Keratinocyte (primary cell): ENCODE data around the gene RASAL2.

Source experiments
- EZH2 ChIP-seq: IDR thresholded peaks from one replicate; pipeline ENCODE4 v1.6.1; 2012; ENCODE audit warnings: inconsistent platforms, mild to moderate bottlenecking, low read length, moderate library complexity
- TF ChIP-seq, protein P1 (sequence below), 3 experiments: IDR thresholded peaks in 1 of 3; conservative IDR thresholded peaks in 1 of 3; optimal IDR thresholded peaks in 1 of 3; 2 replicates in 2 of 3; 3 replicates in 1 of 3; pipeline versions ENCODE3 to v1.5.1; 2011; ENCODE audit warnings: low read length in 3 of 3, mild to moderate bottlenecking in 3 of 3, moderate library complexity in 2 of 3, control low read depth in 1 of 3, inconsistent platforms in 1 of 3; ENCODE audit not compliant: insufficient read depth in 2 of 3; ENCODE audit errors: extremely low read depth in 1 of 3

DNA sequence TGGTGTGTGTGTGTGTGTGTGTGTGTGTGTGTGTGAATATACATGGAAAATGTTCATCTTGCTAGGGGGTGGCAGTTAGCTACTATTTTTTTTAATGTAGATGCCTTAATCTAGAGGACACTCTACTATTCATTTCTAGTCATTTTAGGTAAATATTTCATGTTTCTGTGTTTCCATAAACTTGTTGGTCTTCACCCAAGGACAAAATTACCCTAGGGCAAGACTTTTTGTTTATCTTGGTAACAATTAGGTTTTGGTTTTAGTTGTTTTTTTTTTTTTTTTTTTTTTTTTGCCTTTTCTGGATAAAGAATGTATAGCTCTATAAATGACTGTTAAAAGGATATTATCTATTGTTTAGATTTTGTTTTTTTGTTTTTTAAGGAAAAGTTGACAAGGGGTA, 370.7 kb downstream of the RASAL2 start:
- TF ChIP-seq, protein P1, sequence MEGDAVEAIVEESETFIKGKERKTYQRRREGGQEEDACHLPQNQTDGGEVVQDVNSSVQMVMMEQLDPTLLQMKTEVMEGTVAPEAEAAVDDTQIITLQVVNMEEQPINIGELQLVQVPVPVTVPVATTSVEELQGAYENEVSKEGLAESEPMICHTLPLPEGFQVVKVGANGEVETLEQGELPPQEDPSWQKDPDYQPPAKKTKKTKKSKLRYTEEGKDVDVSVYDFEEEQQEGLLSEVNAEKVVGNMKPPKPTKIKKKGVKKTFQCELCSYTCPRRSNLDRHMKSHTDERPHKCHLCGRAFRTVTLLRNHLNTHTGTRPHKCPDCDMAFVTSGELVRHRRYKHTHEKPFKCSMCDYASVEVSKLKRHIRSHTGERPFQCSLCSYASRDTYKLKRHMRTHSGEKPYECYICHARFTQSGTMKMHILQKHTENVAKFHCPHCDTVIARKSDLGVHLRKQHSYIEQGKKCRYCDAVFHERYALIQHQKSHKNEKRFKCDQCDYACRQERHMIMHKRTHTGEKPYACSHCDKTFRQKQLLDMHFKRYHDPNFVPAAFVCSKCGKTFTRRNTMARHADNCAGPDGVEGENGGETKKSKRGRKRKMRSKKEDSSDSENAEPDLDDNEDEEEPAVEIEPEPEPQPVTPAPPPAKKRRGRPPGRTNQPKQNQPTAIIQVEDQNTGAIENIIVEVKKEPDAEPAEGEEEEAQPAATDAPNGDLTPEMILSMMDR (optimal IDR thresholded peaks at IDR 0.05 in 1 of 3, IDR thresholded peaks at IDR 0.05 in 1 of 3, conservative IDR thresholded peaks at IDR 0.05 in 1 of 3; ENCODE audit: extremely low read depth in 1 of 3, insufficient read depth in 2 of 3, low read length in 3 of 3), result no peak
- TF ChIP-seq EZH2, result no peak
